Spleen (tissue), 7 donors: Measurements from ENCODE around the gene COL19A1.

ENCODE experiments used
- CTCF ChIP-seq, 11 experiments: fragments of 200-600 bp in 7 of 11; fragments of 450-650 bp in 4 of 11; sonication (generic) in 4 of 11; IDR thresholded peaks in 8 of 11; conservative IDR thresholded peaks in 3 of 11; 1 replicate in 7 of 11; 2 replicates in 4 of 11; pipeline versions ENCODE4 v1.4.0 to v1.8.0; 2016 to 2021; ENCODE audit warnings: antibody characterized with exemption in 11 of 11, inconsistent platforms in 4 of 11, mild to moderate bottlenecking in 1 of 11
- POLR2A ChIP-seq, 3 donors: fragments of 450-650 bp; IDR thresholded peaks; one replicate each; pipeline ENCODE4 v1.5.1; 2017; ENCODE audit warnings: antibody characterized with exemption in 3 of 3, mild to moderate bottlenecking in 1 of 3
- POLR2AphosphoS5 ChIP-seq, 3 donors: sonication (generic); formaldehyde crosslinking; IDR thresholded peaks; one replicate each; pipeline ENCODE4 v1.5.1; 2017; ENCODE audit warnings: antibody characterized with exemption in 3 of 3
- donor health status: DM: no; HTN: no; CAD: no; lungs with moderate emphysema.
- donor health status: DM: no; HTN: no; CAD: no.
- donor health status: DM: no; HTN: no; CAD: no.

DNA sequence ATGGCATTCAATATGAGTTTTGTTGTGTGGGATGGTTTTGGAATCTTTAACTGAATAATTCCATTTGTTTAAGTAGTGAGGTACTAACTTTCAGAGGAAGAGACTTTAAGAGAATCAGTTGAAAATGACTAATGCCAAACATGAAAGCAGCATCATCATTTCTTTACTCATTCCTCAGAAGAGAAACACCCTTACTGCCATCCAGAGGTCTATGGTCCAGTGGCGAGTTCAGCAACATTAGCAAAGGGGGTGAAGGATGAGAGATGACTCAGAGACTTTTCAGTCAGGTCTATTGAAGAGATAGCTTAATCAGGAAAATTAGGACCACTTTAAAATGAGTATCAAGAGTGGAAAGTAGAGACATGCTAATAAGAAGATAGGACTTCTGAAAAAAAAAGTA is 118.8 kb downstream of the COL19A1 start:
- TF ChIP-seq POLR2A (IDR thresholded peaks at IDR 0.05) (no peak), POLR2AphosphoS5 (IDR thresholded peaks at IDR 0.05) (no peak), CTCF (IDR thresholded peaks at IDR 0.05 in 8 of 11, conservative IDR thresholded peaks at IDR 0.05 in 3 of 11) (no peak)
